ENCODE measurements around the gene LRRC8A. TPM values are rescaled to one million over a fixed set of nuclear protein-coding genes. Genes with fewer than 3 reads are reported as not detected.
A peak's percentile ranks its signal among the peaks of the same experiment; 100 is the strongest.

LRRC8A gene
- total and polyA plus RNA-seq, 2 of the 13 experiments (the other 11 are each of a cell fraction or from before 2014, with no cell fraction given): 16.1 to 40.6 TPM

DNA sequence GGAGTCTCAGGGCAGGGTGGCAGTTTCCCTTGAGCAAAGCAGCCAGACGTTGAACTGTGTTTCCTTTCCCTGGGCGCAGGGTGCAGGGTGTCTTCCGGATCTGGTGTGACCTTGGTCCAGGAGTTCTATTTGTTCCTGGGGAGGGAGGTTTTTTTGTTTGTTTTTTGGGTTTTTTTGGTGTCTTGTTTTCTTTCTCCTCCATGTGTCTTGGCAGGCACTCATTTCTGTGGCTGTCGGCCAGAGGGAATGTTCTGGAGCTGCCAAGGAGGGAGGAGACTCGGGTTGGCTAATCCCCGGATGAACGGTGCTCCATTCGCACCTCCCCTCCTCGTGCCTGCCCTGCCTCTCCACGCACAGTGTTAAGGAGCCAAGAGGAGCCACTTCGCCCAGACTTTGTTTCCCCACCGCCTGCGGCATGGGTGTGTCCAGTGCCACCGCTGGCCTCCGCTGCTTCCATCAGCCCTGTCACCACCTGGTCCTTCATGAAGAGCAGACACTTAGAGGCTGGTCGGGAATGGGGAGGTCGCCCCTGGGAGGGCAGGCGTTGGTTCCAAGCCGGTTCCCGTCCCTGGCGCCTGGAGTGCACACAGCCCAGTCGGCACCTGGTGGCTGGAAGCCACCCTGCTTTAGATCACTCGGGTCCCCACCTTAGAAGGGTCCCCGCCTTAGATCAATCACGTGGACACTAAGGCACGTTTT lies 35.4 kb downstream of the LRRC8A start (continued):
- TF ChIP-seq, protein P1, sequence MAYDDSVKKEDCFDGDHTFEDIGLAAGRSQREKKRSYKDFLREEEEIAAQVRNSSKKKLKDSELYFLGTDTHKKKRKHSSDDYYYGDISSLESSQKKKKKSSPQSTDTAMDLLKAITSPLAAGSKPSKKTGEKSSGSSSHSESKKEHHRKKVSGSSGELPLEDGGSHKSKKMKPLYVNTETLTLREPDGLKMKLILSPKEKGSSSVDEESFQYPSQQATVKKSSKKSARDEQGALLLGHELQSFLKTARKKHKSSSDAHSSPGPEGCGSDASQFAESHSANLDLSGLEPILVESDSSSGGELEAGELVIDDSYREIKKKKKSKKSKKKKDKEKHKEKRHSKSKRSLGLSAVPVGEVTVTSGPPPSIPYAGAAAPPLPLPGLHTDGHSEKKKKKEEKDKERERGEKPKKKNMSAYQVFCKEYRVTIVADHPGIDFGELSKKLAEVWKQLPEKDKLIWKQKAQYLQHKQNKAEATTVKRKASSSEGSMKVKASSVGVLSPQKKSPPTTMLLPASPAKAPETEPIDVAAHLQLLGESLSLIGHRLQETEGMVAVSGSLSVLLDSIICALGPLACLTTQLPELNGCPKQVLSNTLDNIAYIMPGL (CRISPR knock-in tag; IDR thresholded peaks at IDR 0.05; ENCODE audit: borderline replicate concordance in 1 of 2, low read depth in 1 of 2): no peak
- TF ChIP-seq MTA1 (CRISPR knock-in tag; IDR thresholded peaks at IDR 0.05; ENCODE audit: borderline replicate concordance) (peak; percentile 90; the same call in 1 of the 2 replicates), PRPF4 (IDR thresholded peaks at IDR 0.05; ENCODE audit: low read depth, low read length, poor library complexity, severe bottlenecking) (peak; percentile 23), MTF1 (CRISPR knock-in tag; IDR thresholded peaks at IDR 0.05) (no peak), ZNF326 (CRISPR knock-in tag; IDR thresholded peaks at IDR 0.05; ENCODE audit: borderline replicate concordance) (no peak), TBX3 (IDR thresholded peaks at IDR 0.05; ENCODE audit: borderline replicate concordance) (no peak), NFE2L2 (IDR thresholded peaks at IDR 0.05; ENCODE audit: low read length) (no peak), MTA3 (CRISPR knock-in tag; IDR thresholded peaks at IDR 0.05) (no peak), ZBTB25 (CRISPR knock-in tag; IDR thresholded peaks at IDR 0.05) (peak; percentile 26; the same call in 1 of the 2 replicates), CEBPB (IDR thresholded peaks at IDR 0.05; ENCODE audit: borderline replicate concordance, low read depth, low read length) (no peak), ZMYM4 (CRISPR knock-in tag; IDR thresholded peaks at IDR 0.05) (peak; percentile 53; the same call in 1 of the 2 replicates), ZFP37 (CRISPR knock-in tag; IDR thresholded peaks at IDR 0.05; ENCODE audit: borderline replicate concordance) (peak; percentile 78; the same call in 1 of the 2 replicates), IRX3 (CRISPR knock-in tag; IDR thresholded peaks at IDR 0.05; ENCODE audit: borderline replicate concordance, low read depth) (no peak), ETV5 (CRISPR knock-in tag; IDR thresholded peaks at IDR 0.05; ENCODE audit: borderline replicate concordance) (peak; percentile 95), GPN1 (CRISPR knock-in tag; IDR thresholded peaks at IDR 0.05; ENCODE audit: borderline replicate concordance) (no peak)
- TF ChIP-seq, protein P2, sequence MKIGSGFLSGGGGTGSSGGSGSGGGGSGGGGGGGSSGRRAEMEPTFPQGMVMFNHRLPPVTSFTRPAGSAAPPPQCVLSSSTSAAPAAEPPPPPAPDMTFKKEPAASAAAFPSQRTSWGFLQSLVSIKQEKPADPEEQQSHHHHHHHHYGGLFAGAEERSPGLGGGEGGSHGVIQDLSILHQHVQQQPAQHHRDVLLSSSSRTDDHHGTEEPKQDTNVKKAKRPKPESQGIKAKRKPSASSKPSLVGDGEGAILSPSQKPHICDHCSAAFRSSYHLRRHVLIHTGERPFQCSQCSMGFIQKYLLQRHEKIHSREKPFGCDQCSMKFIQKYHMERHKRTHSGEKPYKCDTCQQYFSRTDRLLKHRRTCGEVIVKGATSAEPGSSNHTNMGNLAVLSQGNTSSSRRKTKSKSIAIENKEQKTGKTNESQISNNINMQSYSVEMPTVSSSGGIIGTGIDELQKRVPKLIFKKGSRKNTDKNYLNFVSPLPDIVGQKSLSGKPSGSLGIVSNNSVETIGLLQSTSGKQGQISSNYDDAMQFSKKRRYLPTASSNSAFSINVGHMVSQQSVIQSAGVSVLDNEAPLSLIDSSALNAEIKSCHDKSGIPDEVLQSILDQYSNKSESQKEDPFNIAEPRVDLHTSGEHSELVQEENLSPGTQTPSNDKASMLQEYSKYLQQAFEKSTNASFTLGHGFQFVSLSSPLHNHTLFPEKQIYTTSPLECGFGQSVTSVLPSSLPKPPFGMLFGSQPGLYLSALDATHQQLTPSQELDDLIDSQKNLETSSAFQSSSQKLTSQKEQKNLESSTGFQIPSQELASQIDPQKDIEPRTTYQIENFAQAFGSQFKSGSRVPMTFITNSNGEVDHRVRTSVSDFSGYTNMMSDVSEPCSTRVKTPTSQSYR (CRISPR knock-in tag; IDR thresholded peaks at IDR 0.05; ENCODE audit: borderline replicate concordance): no peak
- TF ChIP-seq, protein P3, sequence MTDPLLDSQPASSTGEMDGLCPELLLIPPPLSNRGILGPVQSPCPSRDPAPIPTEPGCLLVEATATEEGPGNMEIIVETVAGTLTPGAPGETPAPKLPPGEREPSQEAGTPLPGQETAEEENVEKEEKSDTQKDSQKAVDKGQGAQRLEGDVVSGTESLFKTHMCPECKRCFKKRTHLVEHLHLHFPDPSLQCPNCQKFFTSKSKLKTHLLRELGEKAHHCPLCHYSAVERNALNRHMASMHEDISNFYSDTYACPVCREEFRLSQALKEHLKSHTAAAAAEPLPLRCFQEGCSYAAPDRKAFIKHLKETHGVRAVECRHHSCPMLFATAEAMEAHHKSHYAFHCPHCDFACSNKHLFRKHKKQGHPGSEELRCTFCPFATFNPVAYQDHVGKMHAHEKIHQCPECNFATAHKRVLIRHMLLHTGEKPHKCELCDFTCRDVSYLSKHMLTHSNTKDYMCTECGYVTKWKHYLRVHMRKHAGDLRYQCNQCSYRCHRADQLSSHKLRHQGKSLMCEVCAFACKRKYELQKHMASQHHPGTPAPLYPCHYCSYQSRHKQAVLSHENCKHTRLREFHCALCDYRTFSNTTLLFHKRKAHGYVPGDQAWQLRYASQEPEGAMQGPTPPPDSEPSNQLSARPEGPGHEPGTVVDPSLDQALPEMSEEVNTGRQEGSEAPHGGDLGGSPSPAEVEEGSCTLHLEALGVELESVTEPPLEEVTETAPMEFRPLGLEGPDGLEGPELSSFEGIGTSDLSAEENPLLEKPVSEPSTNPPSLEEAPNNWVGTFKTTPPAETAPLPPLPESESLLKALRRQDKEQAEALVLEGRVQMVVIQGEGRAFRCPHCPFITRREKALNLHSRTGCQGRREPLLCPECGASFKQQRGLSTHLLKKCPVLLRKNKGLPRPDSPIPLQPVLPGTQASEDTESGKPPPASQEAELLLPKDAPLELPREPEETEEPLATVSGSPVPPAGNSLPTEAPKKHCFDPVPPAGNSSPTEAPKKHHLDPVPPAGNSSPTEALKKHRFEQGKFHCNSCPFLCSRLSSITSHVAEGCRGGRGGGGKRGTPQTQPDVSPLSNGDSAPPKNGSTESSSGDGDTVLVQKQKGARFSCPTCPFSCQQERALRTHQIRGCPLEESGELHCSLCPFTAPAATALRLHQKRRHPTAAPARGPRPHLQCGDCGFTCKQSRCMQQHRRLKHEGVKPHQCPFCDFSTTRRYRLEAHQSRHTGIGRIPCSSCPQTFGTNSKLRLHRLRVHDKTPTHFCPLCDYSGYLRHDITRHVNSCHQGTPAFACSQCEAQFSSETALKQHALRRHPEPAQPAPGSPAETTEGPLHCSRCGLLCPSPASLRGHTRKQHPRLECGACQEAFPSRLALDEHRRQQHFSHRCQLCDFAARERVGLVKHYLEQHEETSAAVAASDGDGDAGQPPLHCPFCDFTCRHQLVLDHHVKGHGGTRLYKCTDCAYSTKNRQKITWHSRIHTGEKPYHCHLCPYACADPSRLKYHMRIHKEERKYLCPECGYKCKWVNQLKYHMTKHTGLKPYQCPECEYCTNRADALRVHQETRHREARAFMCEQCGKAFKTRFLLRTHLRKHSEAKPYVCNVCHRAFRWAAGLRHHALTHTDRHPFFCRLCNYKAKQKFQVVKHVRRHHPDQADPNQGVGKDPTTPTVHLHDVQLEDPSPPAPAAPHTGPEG (CRISPR knock-in tag; IDR thresholded peaks at IDR 0.05): peak; percentile 39
